RWPE1 (cell line): ENCODE results near the gene C17orf107.
"Not testable (repeated sequence)": the region's sequence is repeated elsewhere in the genome, so short reads cannot be mapped to it uniquely, and the experiment has no call there.

Experiments
- CTCF ChIA-PET: fragments of 350-600 bp; sonication (Branson Sonifier 250); formaldehyde crosslinking; extraction: SDS; loops from one replicate; lab custom pipeline; 2021; lab: Yijun Ruan, JAX
- POLR2A ChIA-PET: fragments of 400-600 bp; formaldehyde crosslinking; extraction: SDS; loops from one replicate; lab custom pipeline; 2020; ENCODE audit warnings: antibody characterized with exemption; ENCODE audit not compliant: low non-redundant PET; lab: Yijun Ruan, JAX
- DNase-seq: peaks from one replicate; pipeline ENCODE4 v3.0.0; 2012; ENCODE audit warnings: low spot score
- H3K27ac ChIP-seq: fragments of 450-650 bp; 2 replicates; pipeline ENCODE4 v1.5.1; 2017
- CTCF ChIP-seq: fragments of 450-650 bp; conservative IDR thresholded peaks from 2 replicates; pipeline ENCODE4 v1.5.1; 2017; ENCODE audit warnings: low read depth, mild to moderate bottlenecking

The C17orf107 gene

DNA sequence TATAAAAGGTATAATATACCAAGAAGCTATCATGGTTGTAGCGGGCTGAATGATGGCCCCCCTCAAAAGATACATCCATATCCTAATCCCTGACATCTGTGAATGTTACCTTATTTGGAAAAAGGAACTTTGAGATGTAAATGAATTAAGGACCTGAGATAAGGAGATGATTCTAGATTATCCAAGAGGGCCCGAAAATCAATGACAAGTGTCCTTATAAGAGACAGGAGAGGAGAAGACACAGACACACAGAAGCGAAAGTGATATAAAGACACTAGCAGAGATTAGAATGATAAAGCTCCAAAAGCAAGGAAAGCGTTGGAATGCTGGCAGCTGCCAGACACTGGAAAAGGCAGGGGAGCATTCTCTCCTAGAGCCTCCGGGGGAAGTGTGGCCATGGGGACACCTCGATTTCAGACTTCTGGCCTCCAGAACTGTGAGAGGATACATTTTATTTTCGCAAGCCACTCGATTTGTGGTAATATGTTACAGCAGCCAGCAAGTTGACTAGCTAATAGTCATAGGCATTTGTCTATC lies 20.2 kb downstream of the C17orf107 start:
- no peak overlapping the region for H3K27ac ChIP-seq
- CTCF ChIA-PET: interaction anchor here (0.7 to 1.2 kb wide), 2 partner anchors 10 to 11 kb away, joined by 3 to 6 read pairs; no protein-coding TSS in a partner anchor
- TF ChIP-seq CTCF: no peak
- DNase-seq: no peak
- POLR2A ChIA-PET: no interaction called here

DNA sequence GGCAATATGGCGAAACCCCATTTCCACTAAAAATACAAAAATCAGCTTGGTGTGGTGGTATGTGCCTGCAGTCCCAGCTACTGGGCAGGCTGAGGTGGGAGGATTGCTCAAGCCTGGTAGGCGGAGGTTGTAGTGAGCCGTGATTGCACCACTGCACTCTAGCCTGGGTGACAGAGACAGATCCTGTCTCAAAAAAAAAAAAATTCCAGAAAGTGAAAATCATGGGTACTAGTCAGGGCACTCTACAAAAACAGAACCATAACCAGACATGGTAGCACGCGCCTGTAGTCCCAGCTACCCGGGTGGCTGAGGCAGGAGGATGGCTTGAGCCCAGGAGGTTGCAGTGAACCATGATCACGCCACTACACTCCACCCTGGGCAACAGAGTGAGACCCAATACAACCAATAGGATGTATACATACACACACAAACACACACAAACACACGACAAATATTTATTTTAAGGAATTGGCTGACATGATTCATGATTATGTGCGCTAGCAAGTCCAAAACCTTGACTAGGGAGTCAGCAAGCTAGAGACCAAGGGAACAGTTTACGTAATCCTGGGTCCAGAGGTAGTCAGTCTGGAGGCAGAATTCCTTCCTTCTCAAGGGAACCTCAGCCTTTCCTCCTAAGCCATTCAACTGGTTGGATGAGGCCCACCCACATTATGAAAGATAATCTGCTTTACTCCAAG lies 21.2 kb downstream of the C17orf107 start:
- POLR2A ChIA-PET: no interaction called here
- H3K27ac ChIP-seq: peak overlapping the region; percentile 50
- CTCF ChIA-PET: interaction anchor here (0.7 kb wide), 1 partner anchor 11 kb away, joined by 3 read pairs; no protein-coding TSS in a partner anchor
- no peak for DNase-seq
- TF ChIP-seq CTCF: no peak

DNA sequence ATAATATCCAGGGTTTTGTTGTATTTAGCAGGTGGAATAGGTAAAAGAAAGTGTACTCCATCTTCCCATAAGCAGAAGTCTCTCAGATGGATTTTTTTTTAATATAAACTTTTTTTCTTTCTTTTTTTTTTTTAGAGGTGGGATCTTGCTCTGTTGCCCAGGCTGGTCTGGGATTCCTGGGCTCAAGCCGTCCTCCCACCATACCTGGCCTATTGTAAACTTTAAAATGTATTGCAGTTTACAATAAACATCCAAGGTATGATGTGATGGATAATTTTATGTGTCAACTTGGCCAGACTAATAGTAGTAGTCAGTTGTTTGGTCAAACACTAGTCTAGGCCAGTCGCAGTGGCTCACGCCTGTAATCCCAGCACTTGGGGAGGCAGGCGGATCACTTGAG lies 22.0 kb downstream of the C17orf107 start:
- H3K27ac ChIP-seq: no peak overlapping the region
- no peak for TF ChIP-seq CTCF
- DNase-seq: no peak
- ChIA-PET CTCF (no interaction called here), POLR2A (no interaction called here)

DNA sequence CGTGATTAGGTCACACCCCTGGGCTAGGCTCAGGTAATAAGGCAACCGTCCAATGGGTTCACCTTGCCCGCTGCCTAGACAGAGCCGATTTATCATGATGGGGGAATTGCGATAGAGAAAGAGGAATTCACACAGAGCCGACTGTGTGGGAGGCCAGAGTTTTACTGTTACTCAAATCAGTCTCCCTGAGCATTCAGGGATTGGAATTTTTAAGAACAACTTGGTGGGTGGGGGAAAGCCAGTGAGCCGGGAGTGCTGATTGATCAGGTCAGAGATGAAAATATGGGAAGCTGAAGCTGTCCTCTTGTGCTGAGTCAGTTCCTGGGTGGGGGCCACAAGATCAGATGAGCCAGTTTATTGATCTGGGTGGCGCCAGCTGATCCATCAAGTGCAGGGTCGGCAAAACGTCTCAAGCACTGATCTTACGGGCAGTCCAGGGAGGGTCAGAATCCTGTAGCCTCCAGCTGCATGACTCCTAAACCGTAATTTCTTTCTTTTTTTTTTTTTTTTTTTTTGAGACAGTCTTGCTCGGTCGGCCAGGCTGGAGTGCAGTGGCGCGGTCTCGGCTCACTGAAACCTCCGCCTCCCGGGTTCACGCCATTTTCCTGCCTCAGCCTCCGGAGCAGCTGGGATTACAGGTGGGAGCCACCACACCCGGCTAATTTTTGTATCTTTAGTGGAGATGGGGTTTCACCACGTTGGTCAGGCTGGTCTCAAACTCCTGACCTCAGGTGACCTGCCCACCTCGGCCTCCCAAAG lies 27.4 kb downstream of the C17orf107 start:
- POLR2A ChIA-PET: interaction anchor here (0.7 kb wide), 1 partner anchor 24 kb away, joined by 4 read pairs; no protein-coding TSS in a partner anchor
- CTCF ChIA-PET, H3K27ac ChIP-seq, DNase-seq: not testable (repeated sequence)

DNA sequence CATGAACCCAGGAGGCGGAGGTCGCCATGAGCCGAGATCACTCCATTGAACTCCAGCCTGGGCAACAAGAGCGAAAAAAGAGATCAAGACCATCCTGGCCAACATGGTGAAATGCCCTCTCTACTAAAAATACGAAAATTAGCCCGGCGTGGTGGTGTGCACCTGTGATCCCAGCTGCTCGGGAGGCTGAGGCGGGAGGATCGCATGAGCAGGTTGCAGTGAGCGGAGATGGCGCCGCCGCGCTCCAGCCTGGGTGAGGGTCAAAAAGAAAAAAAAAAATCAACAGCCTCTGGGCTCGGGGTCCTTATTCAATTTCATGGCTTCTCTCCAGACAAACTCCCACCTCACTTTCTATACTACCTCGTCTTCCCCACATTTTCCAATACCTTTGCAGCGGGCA lies 29.5 kb downstream of the C17orf107 start:
- H3K27ac ChIP-seq: no peak overlapping the region
- ChIA-PET POLR2A (no interaction called here), CTCF (no interaction called here)
- DNase-seq: no peak
- no peak for TF ChIP-seq CTCF

DNA sequence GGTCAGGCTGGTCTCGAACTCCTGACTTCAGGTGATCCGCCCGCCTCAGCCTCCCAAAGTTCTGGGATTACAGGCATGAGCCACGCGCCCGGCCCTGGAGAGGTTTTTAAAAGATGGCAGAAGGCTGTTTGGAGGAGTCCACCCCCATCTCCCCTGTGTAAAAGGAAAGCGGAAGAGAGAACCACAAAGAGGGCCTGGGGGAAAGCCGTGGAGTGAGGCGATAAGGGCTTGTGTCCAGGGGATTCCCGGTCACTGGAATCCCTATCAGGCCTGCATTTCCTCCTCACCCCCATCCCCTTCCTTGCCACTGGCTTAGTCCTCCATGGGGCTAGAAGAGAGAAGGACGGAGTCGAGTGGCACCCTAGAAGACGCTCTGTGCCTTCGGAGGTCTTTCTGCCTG lies 32.6 kb downstream of the C17orf107 start, which contains the start of gene GP1BA:
TSS of gene GP1BA (plus strand) at position 315 of the 400 bp plus-strand sequence. CDS start 328 bp downstream, outside the sequence.
- DNase-seq: no peak
- TF ChIP-seq CTCF: no peak
- ChIA-PET POLR2A (no interaction called here), CTCF (no interaction called here)
- no peak within 1 kb of the TSS for H3K27ac ChIP-seq
